GM19455 (cell line): ENCODE measurements around the gene BCL2L12.
A peak's percentile ranks its signal among the peaks of the same experiment; 100 is the strongest.

ENCODE experiments used
- ATAC-seq: cut with Tn5 transposase; IDR thresholded peaks from one replicate; pipeline ENCODE4 v1.9.1; 2021; ENCODE audit not compliant: unreplicated experiment

BCL2L12 gene

GRCh38 chr19:49641688-49642491 lies 23.8 kb upstream of the BCL2L12 start, which contains the start of gene SCAF1:
TSS of gene SCAF1 (plus strand) at chr19:49642209. CDS start at chr19:49645027, 2,818 bp downstream.
- peak; percentile 60 for ATAC-seq

DNA sequence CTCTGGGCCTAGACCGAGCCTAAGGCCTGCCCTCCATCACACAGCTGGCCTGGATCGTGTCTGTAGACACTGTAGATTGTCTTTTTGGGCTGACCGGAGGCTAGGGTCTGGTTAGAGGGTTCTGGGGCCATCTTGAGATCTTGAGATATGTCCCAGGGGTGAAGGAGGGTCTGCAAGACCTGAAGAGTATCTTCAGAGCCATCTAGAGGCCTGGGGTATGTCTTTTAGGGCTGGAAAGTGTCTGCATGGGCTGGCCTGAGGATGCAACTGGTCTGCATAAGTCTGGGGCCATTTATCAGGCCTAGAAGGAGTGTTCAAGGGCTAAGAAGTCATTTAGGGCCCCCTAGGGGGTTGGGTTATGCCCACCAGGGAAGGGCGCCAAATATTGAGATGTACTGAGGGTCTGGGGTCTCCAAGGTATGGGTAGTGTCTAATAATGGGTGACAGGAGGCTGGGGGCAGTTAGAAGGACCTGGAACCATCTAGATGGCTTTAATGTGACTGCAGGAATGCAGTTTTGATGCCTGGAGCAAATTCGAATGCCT lies 23.2 kb upstream of the BCL2L12 start:
- no peak for ATAC-seq

DNA sequence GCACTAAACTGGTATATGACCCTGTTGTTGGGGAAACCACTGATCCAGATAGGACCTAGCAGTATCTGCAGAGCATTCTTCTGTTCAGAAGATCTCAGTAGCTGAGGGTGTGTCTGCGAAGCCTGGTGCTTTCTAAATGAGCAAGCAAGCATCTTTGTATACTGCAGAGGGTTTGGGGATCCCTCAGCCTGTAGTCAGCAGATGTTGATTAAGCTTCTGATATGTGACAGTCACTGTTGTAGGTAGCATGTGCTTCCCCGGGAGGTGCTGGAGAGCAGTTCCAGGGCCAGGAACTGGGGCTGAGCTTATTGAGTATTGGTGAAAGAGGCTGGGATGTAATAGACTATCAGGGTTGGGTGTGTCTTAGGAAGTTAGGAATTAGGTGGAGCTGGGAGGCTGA lies 22.3 kb upstream of the BCL2L12 start:
- ATAC-seq = no peak

DNA sequence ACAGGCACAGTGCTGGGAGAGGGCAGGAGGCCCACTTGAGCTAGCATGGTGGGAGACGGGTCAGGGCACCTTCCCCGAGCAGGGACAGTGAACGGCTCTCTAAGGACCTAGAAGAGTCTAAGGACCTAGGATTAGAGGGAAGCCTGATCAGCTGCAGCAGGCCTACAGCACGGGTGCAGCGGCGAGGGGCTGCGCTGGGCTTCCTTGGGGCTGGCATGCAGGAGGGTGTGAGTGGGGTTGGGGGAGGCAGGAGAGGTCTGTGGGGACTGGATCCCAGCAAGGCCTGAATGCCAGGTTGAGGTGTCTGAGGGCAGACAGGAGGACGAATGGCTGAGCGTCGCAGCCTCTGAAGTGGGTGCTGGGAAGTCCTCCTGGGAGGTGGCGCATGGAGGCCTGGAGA lies 20.1 kb upstream of the BCL2L12 start:
- ATAC-seq = no peak

DNA sequence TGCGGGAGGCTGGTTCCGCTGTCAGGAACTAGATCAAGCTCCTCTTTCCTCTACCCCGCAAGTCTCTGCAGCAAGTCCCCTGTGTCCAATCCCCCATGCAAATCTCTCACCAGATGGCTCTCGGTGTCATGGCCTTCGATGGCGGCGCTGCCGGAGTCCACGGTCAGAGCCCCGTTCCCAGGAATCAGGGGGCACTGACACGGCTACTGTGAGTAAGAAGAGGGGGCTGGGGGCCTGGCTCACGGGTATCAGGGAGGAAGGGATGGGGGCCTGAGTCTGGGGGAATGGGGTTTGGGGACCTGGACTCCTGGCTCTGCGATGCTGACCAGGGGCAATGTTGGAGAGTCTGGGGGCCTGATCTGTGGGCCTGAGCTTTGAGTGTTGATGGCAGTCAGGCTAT lies 19.7 kb upstream of the BCL2L12 start:
- ATAC-seq = no peak

- ATAC-seq = no peak
Measured at GRCh38 chr19:49646586-49646985, 19.1 kb upstream of the BCL2L12 start.

GRCh38 chr19:49651029-49651819 lies 14.5 kb upstream of the BCL2L12 start:
- no peak for ATAC-seq

DNA sequence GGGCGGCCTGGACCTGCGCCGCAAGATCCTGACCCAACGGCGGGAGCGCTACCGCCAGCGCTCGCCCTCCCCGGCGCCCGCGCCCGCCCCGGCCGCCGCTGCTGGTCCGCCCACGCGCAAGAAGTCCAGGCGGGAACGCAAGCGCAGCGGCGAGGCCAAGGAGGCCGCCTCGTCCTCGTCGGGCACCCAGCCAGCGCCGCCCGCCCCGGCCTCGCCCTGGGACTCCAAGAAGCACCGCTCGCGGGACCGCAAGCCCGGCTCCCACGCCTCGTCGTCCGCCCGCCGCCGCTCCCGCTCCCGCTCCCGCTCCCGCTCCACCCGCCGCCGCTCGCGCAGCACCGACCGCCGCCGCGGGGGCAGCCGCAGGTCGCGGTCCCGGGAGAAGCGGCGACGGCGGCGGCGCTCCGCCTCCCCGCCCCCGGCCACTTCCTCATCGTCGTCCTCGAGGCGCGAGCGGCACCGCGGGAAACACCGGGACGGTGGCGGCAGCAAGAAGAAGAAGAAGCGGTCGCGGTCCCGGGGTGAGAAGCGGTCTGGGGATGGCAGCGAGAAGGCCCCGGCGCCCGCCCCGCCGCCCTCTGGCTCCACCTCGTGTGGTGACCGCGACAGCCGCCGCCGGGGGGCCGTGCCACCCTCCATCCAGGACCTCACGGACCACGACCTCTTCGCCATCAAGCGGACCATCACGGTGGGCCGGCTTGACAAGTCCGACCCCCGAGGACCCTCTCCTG lies 13.7 kb upstream of the BCL2L12 start:
- ATAC-seq = no peak

DNA sequence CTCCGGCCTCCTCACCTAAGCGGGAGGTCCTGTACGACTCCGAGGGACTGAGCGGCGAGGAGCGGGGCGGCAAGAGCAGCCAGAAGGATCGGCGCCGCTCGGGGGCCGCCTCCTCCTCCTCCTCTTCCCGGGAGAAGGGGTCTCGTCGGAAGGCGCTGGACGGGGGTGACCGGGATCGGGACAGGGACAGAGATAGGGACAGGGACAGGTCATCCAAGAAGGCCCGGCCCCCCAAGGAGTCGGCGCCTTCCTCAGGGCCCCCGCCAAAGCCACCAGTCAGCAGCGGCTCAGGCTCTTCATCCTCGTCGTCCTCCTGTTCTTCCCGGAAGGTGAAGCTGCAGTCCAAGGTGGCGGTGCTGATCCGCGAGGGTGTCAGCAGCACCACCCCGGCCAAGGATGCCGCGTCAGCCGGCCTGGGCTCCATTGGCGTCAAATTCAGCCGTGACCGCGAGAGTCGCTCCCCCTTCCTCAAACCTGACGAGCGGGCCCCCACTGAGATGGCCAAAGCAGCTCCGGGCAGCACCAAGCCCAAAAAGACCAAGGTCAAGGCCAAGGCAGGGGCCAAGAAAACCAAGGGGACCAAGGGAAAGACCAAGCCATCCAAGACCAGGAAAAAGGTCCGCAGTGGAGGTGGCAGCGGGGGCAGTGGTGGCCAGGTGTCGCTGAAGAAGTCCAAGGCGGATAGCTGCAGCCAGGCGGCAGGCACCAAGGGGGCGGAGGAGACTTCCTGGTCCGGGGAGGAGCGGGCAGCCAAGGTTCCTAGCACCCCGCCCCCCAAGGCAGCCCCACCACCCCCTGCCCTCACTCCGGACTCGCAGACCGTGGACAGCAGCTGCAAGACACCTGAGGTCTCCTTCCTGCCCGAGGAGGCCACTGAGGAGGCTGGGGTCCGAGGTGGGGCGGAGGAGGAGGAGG lies 12.9 kb upstream of the BCL2L12 start:
- no peak for ATAC-seq

GRCh38 chr19:49653466-49653806 lies 12.3 kb upstream of the BCL2L12 start:
- ATAC-seq = no peak

GRCh38 chr19:49654581-49654980 lies 11.2 kb upstream of the BCL2L12 start:
- ATAC-seq = no peak

GRCh38 chr19:49655570-49656455 lies 9.9 kb upstream of the BCL2L12 start:
- no peak for ATAC-seq

- no peak for ATAC-seq
Measured at GRCh38 chr19:49656456-49657109, 9.2 kb upstream of the BCL2L12 start.

GRCh38 chr19:49657493-49658138 lies 8.1 kb upstream of the BCL2L12 start:
- ATAC-seq = no peak

DNA sequence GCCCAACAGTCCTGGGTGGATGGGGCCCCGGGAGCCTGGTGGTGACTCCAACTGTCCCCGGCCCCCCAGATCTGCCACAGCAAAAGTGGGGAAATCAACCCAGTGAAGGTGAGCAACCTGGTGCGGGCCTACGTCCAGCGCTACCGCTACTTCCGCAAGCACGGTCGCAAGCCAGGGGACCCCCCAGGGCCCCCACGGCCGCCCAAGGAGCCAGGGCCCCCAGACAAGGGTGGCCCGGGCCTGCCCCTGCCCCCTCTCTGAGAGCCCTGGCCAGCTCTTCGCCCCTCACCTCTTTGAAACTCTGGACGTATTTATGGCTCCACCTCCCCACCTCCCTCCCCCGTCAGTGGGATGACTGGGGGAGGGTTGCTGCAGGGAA lies 7.6 kb upstream of the BCL2L12 start:
- ATAC-seq = no peak

- ATAC-seq = no peak
Measured at GRCh38 chr19:49658566-49659442, 6.9 kb upstream of the BCL2L12 start.

GRCh38 chr19:49660338-49660961 lies 5.3 kb upstream of the BCL2L12 start:
- ATAC-seq = no peak
